ENCODE data around the gene NHEJ1.

Gene NHEJ1

GRCh38 chr2:219084791-219085190 lies 75.8 kb downstream of the NHEJ1 start:
- no peak for DNase-seq

DNA sequence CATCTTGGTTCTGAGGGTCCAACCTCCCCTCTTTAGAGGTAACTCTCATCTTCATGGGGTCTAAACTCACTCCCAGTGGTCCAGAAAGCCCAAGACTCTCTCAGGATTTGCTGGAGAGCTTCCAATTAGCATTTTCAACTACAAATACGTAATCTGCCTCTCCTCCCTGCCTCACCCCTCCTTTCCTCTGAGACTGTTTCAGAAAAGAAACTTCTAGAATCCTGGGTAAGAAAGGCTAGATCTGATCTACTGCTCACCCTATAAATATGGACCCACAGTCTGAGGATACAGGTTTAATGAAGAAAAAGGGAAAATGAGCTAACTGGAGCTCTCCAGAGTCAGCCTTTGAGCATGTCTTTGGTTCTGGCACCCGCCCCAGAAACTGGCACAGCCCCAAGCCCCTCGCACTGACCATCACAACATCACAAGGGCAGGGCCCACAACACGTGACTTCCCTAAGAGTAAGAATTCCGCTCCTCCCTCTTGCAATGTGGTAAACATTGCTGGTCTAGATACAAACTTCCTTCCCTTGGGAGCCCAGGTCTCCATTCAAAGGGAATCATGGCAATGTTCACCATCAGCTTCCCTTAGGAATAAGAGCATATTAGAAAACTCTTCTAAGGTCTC lies 78.2 kb downstream of the NHEJ1 start:
- no peak for DNase-seq

GRCh38 chr2:219081701-219082331 lies 78.8 kb downstream of the NHEJ1 start:
- DNase-seq, result no peak

DNA sequence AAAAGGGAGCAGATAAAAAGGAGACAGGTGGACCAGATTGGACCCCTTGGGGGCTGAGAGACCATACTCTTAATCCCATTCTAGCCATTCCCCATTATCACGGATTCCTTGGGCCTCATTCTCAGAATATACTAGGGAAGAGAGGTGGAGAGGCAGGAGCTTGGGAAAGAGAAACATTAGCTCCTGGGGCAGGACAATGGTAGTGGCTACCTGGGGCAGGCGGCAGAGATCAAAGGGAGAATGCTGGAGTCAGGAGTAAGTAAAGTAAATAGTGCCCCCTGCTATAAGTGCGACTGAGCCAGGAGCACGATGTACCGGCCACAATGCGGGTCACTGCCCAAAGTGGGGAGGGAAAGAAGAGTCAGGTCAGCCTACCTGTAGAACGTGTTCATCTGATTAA lies 79.5 kb downstream of the NHEJ1 start:
- DNase-seq, result no peak

DNA sequence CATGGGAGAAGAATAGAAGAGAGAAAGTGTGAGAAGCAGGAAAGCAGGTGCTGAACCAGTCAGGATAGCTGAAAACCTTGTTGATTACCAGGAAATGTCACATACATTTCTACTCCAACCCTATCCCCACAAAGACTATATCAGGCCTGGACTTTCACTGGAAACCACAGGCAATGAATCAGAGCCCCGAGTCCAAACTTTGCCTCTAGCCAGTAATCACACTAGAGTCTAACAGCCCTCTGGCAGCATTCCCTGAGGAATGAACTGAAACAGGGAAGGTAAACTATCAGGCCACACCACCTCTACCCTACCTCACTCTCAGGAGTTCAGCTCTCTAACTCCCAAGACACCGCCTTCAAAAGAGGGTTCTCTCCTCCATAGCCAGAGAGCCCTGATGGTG lies 81.2 kb downstream of the NHEJ1 start:
- no peak for DNase-seq

DNA sequence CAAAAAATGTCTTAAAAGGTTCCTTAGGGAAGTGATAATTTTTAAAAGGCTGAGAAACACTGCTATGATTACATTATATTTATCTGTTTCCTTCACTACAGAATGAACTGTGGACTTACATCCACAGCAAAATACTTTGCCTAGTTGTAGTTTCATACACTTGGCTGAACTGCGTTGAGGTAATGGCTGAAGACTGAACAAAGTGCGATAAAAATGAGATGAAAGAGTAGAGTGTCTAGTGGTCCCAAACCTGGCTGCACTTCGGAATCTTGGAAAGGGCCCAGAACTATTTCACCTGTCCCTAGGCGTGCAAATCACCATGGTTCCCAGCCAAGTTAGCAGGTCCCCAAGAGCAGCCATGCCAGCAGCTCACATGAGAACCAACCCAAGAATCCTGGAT lies 81.7 kb downstream of the NHEJ1 start:
- DNase-seq, result no peak

DNA sequence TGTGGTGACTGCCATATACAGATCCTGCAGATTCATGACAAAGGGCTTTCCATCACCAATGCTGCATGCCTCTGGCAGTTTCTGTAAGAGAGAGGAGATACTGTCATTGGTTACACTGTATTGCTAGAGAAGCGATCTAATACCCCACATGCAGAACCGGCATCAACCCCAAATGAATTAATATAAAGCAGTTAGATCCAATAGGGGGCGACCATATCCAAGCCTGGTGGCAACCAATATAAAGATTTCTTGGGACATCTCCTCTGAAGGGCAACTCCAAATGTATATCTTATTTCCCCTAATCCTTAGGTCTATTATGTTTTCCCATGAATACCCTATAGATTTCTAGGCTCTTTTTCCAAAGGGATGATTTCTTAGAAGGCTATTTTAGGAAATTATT lies 82.5 kb downstream of the NHEJ1 start:
- no peak for DNase-seq

DNA sequence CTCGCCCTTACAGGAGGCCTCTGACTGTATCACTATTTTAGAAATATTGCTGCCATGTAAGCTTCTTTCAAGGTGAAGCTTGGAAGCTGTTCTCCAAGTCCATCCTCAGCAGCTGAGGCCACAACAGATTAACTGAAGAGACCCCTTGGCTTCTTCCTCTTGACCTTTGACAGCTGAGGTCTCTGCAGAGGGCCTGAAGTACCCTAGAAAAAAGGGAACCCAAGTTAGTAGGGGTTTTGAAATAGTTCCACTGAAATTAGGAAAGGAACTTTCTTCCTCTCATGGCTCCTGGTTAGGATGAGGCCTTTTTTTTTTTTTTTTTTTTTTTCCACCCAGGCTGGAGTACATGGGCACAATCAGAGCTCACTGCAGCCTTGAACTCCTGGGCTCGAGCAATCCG lies 84.4 kb downstream of the NHEJ1 start:
- no peak for DNase-seq

- peak; percentile 63 for DNase-seq
Measured at GRCh38 chr2:219073413-219074129, 87.0 kb downstream of the NHEJ1 start.

DNA sequence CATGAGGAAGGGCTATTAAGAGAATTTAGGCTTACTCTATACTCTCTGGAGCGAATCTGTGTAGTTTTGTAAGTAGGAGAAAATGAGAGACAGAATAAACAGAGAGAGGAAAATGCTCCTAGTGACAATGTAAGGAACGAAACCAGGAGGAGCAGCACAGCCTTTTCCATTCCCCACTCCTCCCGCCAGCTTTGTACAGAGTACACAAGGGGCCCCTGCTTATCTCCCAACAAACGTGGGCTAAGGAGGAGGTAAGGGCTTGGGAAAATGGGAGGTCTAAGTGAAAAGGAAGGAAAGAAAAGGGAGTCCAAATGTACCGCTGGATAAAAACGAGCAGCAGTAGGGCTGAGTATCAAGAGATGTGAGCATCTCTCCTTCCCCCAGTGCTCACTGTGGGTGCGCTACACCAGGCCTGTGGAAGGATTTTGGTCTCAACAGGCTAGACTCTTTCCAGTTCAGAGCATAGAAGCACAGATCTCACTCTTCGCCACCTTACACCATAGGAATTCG lies 87.8 kb downstream of the NHEJ1 start:
- no peak for DNase-seq

DNA sequence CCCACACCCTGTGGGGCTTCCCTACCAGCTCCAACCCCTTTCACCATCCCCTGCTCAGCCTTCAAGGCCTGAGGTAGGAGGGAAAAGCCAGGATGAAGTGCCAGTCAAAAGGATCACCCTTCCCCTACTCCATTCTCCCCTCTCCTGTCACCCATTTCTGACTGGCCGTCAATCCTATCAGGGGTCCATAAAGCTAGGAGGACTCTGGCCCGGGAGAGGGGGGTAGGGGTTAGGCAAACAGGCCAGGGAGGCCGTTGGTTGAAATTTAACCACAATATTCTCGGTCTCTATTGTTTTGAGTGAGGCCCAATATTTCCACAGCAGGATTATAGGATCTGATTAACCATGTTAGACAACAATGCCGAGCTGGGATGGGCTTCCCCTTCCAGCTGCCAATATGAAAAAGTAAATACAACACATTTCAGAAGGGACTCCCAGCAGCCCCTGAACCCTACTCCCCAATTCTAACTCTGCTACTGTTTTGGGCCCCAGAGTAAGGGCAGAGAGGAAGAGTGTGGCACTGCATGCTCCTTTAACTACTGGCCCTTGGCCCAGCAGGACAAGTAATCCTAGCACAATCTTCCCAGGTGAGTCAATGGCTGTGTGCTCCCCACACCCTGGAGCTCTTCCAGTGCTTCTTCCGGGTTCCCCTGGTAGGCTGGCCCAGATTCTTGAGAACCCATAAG lies 89.3 kb downstream of the NHEJ1 start:
- no peak for DNase-seq

DNA sequence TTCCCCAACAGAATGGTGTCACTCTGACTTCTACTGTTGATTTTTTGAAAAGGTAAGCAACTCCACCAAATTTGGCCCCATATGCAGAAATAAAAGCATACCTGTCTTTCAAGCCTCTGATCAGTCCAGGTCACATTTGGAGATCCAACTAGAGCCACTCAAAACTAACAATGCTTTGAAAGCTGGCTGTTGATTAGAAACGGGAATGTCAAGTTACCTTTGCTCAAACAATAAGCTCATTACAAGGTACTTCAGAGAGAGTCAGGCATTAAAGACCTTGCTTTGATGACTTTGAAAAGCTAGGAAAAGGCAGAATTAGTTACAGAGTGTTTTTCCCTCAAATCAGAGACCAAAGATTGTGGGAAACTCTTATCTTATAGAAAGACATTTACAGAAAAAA lies 95.1 kb downstream of the NHEJ1 start:
- DNase-seq, result no peak

GRCh38 chr2:219062081-219062480 lies 98.5 kb downstream of the NHEJ1 start:
- DNase-seq, result no peak

DNA sequence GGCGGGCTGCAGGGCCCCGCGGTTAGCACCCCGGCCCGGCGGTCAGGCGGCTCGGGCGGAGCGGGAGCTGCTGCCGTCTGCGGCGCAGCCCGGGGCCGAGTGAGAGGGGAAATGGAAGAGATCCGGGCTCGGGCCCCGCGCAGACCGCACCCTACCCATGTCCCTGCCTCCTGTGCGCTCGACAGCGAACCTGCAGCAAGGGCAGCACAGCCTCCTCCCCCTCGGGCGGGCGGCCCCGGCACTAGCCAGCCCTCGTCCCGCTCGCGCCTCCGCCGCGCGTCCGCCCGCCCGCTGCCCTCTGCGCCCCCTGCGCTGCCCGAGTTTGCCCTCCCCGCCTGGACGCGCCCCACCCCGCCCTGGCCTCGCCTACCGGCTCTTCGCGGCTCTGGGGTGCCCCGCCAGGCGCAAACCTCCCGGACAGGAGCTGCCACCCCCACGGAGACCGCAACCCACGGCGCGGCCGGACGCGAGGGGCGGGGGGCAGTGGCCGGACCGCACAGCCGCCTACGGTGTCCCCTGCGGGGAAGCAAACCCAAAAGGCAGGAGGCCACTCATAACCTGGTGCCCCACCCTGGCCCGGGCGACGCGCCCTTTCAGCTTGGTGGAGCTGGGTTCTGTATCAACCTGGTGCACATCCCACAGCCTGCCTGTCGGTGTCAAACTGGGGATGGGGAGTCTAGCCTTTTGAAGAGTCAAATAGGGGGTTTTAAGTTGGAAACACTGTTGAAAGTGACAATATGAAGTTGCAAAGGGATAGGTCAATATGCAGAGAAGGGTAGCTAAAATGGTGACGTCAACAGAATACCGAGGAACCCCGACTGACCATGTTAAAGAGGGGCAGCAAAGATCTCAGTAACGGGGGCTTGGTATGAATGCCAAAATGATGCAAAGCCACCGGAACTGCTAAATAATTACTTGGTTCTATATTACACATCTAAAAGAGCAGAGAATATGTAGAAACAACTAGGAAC lies 99.5 kb downstream of the NHEJ1 start, which contains the start of gene IHH:
IHH (minus strand) TSS at position 101 of the 971 bp plus-strand sequence. CDS start 454 bp downstream, outside the sequence.
- no peak for DNase-seq

GRCh38 chr2:219059725-219060682 lies 100.6 kb downstream of the NHEJ1 start:
- DNase-seq, result no peak

DNA sequence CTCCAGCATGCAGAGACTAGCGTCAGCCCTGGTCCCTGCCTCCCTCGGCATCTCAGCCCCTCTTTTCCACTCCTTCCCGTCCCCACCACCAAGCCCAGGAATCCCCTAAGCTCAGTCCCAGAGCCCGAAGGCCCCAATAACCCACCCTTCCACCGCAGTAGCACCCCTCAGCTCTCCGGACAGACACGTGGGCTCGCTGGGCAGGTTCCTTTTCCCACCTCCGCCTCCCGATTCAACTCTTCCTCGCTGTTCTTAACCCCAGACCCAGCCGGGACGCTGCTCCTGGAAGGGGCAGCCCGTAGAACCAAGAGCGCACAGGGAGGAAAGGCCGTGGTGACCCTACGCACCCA lies 101.3 kb downstream of the NHEJ1 start:
- DNase-seq, result no peak

DNA sequence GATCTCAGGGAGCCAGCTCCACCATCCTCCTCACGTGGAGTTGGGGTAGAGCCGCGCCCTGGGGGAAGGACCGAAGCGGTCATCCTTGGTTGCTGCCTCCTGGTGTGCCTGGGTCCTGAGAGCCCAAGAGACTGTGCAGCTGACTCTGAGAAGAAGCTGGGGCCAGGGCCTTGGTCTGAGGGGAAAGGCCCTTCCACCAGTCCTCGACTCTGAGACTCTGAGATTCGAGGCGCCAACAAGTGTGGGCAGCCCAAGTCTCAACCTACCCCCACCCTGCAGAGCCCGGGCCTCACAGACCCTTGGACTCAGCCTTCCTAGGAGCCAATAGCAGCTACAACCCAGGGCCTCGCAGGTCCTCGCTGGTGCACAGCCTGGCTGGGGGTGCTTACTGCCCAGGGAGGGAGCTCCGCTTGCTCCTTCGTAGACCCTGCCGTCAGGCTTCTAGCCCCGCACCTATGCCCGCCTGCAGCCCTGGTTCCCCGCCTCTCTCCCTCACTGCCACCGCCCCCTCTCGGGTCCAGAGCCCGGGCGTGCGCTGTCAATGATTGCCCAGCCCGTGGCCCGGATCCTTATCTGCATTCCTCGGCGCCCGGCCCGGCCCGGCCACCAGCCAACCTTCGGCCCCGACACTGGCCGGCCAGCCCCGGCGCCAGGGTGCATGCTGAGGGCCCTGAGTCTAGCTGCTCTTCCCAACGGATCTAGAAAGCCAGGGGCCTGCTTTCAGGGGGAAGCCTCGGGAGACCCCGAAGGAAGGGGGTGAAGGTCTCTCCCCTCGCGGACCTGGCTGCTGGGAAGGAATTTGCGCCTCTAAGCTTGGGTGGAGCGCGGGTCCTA lies 101.9 kb downstream of the NHEJ1 start:
- no peak for DNase-seq

DNA sequence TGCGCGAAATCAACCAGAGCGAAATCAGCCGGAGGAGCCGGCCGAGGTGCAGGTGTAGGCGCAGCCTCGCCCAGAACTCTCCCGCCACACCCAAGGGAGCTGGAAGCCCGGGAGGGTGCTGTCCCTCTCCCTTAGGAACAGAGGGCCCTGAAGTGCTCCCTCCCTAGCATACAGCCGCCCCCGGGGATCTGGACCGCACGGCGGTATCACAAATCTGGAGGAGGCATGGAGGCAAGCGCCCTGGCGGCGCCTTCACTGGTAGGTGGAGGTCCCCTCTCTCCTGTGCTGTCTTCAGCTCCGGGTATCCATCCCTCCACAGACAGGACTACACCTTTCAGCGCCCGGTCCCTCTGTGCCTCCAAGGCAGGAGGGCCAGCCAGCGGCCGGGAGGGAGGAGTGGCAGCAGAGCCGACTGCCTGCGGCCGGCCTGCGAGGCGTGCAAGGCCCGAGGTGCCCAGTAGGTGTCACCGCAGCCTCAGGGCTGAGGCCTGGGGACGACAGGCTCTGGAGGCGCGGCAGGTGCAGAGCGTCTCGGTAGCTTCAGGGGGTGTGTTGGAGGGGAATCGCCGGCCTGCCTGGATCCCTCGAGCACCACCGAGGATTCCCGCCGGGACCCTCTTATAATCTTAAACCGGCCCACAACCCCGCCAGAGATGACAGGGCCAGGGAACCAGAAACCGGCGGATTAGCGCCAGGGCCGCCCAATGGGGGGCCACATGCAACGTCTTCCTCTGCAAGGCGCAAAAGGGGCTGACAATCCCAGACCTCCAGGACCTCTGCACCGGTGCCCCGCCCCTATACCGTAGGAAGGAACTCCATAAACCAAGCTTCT lies 102.7 kb downstream of the NHEJ1 start:
- peak; percentile 2 for DNase-seq
